ENCODE measurements around the gene SLC25A28. TPM values are rescaled to one million over a fixed set of nuclear protein-coding genes. Genes with fewer than 3 reads are reported as not detected.
A peak's percentile ranks its signal among the peaks of the same experiment; 100 is the strongest.

The SLC25A28 gene
- total RNA-seq, 1 donor from 2014 or later = 12.4 TPM

GRCh38 chr10:99617696-99618095 is 2.5 kb downstream of the SLC25A28 start:
- Mint-ChIP-seq H3K4me1 (peaks cover 20% of the 10 kb centered on the region), H3K4me3 (no peak overlapping the region), H3K27ac (no peak overlapping the region), H3K36me3 (peaks cover 1% of the 10 kb centered on the region), H3K27me3 (ENCODE audit: insufficient read depth, low read depth) (peaks cover 2% of the 10 kb centered on the region), H3K9me3 (no peaks in the 10 kb centered on the region)
- Histone ChIP-seq H2AFZ (replicated peaks) (no peak overlapping the region), H3K36me3 (no peaks in the 10 kb centered on the region), H3K9ac (peak overlapping the region; percentile 6), H4K20me1 (ENCODE audit: low read depth) (peaks cover 28% of the 10 kb centered on the region), H3K27ac (no peak overlapping the region), H3K9me3 (ENCODE audit: low read depth) (no peaks in the 10 kb centered on the region), H3K4me2 (peak overlapping the region; percentile 82), H3K27me3 (no peaks in the 10 kb centered on the region), H3K79me2 (ENCODE audit: low read depth) (peaks cover 34% of the 10 kb centered on the region), H3F3A (ENCODE audit: low read depth) (peaks cover 22% of the 10 kb centered on the region), H3K4me3 (no peak overlapping the region), H3K4me1 (peaks cover 18% of the 10 kb centered on the region)
- DNase-seq (ENCODE audit: low spot score) = no peak
- no peak for TF ChIP-seq EZH2phosphoT487 (IDR thresholded peaks at IDR 0.05)
- TF ChIP-seq EZH2 (IDR thresholded peaks at IDR 0.05) = no peak
- TF ChIP-seq, protein P1, sequence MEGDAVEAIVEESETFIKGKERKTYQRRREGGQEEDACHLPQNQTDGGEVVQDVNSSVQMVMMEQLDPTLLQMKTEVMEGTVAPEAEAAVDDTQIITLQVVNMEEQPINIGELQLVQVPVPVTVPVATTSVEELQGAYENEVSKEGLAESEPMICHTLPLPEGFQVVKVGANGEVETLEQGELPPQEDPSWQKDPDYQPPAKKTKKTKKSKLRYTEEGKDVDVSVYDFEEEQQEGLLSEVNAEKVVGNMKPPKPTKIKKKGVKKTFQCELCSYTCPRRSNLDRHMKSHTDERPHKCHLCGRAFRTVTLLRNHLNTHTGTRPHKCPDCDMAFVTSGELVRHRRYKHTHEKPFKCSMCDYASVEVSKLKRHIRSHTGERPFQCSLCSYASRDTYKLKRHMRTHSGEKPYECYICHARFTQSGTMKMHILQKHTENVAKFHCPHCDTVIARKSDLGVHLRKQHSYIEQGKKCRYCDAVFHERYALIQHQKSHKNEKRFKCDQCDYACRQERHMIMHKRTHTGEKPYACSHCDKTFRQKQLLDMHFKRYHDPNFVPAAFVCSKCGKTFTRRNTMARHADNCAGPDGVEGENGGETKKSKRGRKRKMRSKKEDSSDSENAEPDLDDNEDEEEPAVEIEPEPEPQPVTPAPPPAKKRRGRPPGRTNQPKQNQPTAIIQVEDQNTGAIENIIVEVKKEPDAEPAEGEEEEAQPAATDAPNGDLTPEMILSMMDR (IDR thresholded peaks at IDR 0.05) = no peak

- H3K27ac Mint-ChIP-seq = no peak overlapping the region
- H3K9ac ChIP-seq = no peak overlapping the region
- H3K27me3 ChIP-seq = no peaks in the 10 kb centered on the region
- TF ChIP-seq, protein P1 (IDR thresholded peaks at IDR 0.05) = no peak
- H3K4me1 Mint-ChIP-seq = peaks cover 15% of the 10 kb centered on the region
- no peaks in the 10 kb centered on the region for H3K36me3 ChIP-seq
- H3K27me3 Mint-ChIP-seq (ENCODE audit: insufficient read depth, low read depth) = no peaks in the 10 kb centered on the region
- no peak overlapping the region for H2AFZ ChIP-seq (replicated peaks)
- H3F3A ChIP-seq (ENCODE audit: low read depth) = peaks cover 6% of the 10 kb centered on the region
- peaks cover 10% of the 10 kb centered on the region for H3K4me1 ChIP-seq
- peaks cover 28% of the 10 kb centered on the region for H4K20me1 ChIP-seq (ENCODE audit: low read depth)
- H3K27ac ChIP-seq = no peak overlapping the region
- no peak overlapping the region for H3K4me3 Mint-ChIP-seq
- no peaks in the 10 kb centered on the region for H3K9me3 ChIP-seq (ENCODE audit: low read depth)
- H3K4me3 ChIP-seq = no peak overlapping the region
- peaks cover 34% of the 10 kb centered on the region for H3K79me2 ChIP-seq (ENCODE audit: low read depth)
- no peaks in the 10 kb centered on the region for H3K9me3 Mint-ChIP-seq
- H3K36me3 Mint-ChIP-seq = peaks cover 1% of the 10 kb centered on the region
- no peak overlapping the region for H3K4me2 ChIP-seq
- no peak for DNase-seq (ENCODE audit: low spot score)
Observed at GRCh38 chr10:99615426-99615825, 4.8 kb downstream of the SLC25A28 start.

DNA sequence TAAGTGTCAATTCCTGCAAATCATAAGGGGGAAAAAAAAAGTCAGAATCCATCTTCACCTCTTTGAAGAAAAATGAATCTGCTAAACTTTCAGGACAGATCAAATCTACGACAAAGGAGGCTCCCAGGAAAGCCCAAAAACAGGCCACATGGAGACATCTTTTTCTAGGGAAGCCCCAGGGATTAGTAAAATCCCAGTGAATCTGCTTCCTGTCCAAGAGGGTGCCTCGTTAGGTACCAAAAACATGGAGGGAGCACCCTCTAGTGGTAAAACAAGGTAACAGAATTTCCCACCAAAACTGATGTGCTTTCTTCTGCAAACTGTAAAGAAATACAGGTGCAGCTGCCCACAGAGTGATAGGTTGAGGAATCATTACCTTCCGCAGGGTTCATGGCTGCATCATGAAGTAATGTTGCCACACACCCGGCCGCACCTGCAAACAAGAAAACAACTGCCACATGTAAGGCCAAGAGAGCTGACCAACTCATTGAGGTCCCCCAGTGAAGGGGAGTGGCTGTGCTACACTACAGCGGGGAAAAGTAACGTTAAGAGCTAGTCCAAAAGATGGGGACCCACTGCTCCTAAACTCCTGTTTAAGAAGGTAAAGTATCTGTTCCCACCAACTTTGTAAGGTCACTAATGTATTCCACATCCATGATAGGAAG is 7.9 kb downstream of the SLC25A28 start:
- peaks cover 6% of the 10 kb centered on the region for H3F3A ChIP-seq (ENCODE audit: low read depth)
- peak overlapping the region; percentile 38 for H2AFZ ChIP-seq (replicated peaks)
- no peaks in the 10 kb centered on the region for H3K4me1 ChIP-seq
- H3K9ac ChIP-seq = no peak overlapping the region
- no peaks in the 10 kb centered on the region for H3K36me3 ChIP-seq
- peaks cover 13% of the 10 kb centered on the region for H3K4me1 Mint-ChIP-seq
- peaks cover 3% of the 10 kb centered on the region for H3K27me3 Mint-ChIP-seq (ENCODE audit: insufficient read depth, low read depth)
- no peak overlapping the region for H3K4me3 ChIP-seq
- no peak overlapping the region for H3K27ac ChIP-seq
- no peaks in the 10 kb centered on the region for H3K9me3 ChIP-seq (ENCODE audit: low read depth)
- H3K27ac Mint-ChIP-seq = no peak overlapping the region
- no peaks in the 10 kb centered on the region for H3K27me3 ChIP-seq
- DNase-seq (ENCODE audit: low spot score) = peak; percentile 75
- no peak for TF ChIP-seq EZH2phosphoT487 (IDR thresholded peaks at IDR 0.05)
- TF ChIP-seq, protein P1 (IDR thresholded peaks at IDR 0.05) = peak; percentile 92
- H3K4me2 ChIP-seq = no peak overlapping the region
- no peaks in the 10 kb centered on the region for H3K9me3 Mint-ChIP-seq
- H3K4me3 Mint-ChIP-seq = no peak overlapping the region
- H3K79me2 ChIP-seq (ENCODE audit: low read depth) = peaks cover 8% of the 10 kb centered on the region
- peaks cover 6% of the 10 kb centered on the region for H4K20me1 ChIP-seq (ENCODE audit: low read depth)
- peaks cover 1% of the 10 kb centered on the region for H3K36me3 Mint-ChIP-seq
